WTC11 (cell line): ENCODE measurements around the gene PBX3. TPM values are rescaled to one million over a fixed set of nuclear protein-coding genes. Genes with fewer than 3 reads are reported as not detected.

Experiments used
- ATAC-seq: fragments of 200-7000 bp; cut with Tn5 transposase; 2 replicates; pipeline ENCODE4 v1.10.0; 2021; ENCODE audit warnings: mild to moderate bottlenecking, moderate library complexity
- CTCF ChIA-PET: fragments of 300-600 bp; sonication (Branson Sonifier 250); formaldehyde crosslinking; loops from one replicate; lab custom pipeline; 2021; ENCODE audit warnings: antibody characterized with exemption; lab: Charles Lee
- POLR2A ChIA-PET: fragments of 350-600 bp; sonication (Branson Sonifier 250); formaldehyde crosslinking; loops from one replicate; lab custom pipeline; 2021; ENCODE audit warnings: antibody characterized with exemption; lab: Charles Lee
- DNase-seq: peaks from one replicate; pipeline ENCODE4 v3.0.0; 2021; ENCODE audit warnings: low spot score
- H3K27ac Mint-ChIP-seq: 2 replicates; pipeline ENCODE4 v1.8.0; 2021; ENCODE audit warnings: mixed read lengths
- H3K27me3 Mint-ChIP-seq: 2 replicates; pipeline ENCODE4 v1.8.0; 2021; ENCODE audit warnings: low read depth, mild to moderate bottlenecking, moderate library complexity, mixed read lengths
- H3K36me3 Mint-ChIP-seq: 2 replicates; pipeline ENCODE4 v1.8.0; 2021; ENCODE audit warnings: mixed read lengths
- H3K4me1 Mint-ChIP-seq: 2 replicates; pipeline ENCODE4 v1.8.0; 2022; ENCODE audit warnings: mixed read lengths
- H3K4me3 Mint-ChIP-seq: 2 replicates; pipeline ENCODE4 v1.8.0; 2021; ENCODE audit warnings: mild to moderate bottlenecking, moderate library complexity, mixed read lengths
- H3K9me3 Mint-ChIP-seq: 2 replicates; pipeline ENCODE4 v1.8.0; 2021; ENCODE audit warnings: mixed read lengths
- FOXK1 ChIP-seq: sonication (generic); formaldehyde crosslinking; IDR thresholded peaks from 2 replicates; pipeline ENCODE4 v1.8.0; 2022; ENCODE audit warnings: mild to moderate bottlenecking, moderate library complexity, missing genetic modification reagents
- IRF2 ChIP-seq: sonication (generic); formaldehyde crosslinking; IDR thresholded peaks from 2 replicates; pipeline ENCODE4 v1.8.0; 2022; ENCODE audit warnings: low read depth, missing genetic modification reagents, borderline replicate concordance
- MYBL2 ChIP-seq: sonication (generic); formaldehyde crosslinking; IDR thresholded peaks from 2 replicates; pipeline ENCODE4 v1.8.1; 2023; ENCODE audit warnings: mild to moderate bottlenecking, moderate library complexity, missing genetic modification reagents
- NR2C2 ChIP-seq: sonication (generic); formaldehyde crosslinking; IDR thresholded peaks from 2 replicates; pipeline ENCODE4 v1.8.0; 2022; ENCODE audit warnings: mild to moderate bottlenecking, missing genetic modification reagents
- OVOL2 ChIP-seq: fragments of 250-450 bp; sonication (Bioruptor Pico); IDR thresholded peaks from 2 replicates; pipeline ENCODE4 v1.9.0; 2021; ENCODE audit warnings: mild to moderate bottlenecking, borderline replicate concordance
- TCF7 ChIP-seq: sonication (generic); formaldehyde crosslinking; IDR thresholded peaks from 2 replicates; pipeline ENCODE4 v1.8.0; 2022; ENCODE audit warnings: mild to moderate bottlenecking, low read depth, missing genetic modification reagents, moderate library complexity
- TEAD4 ChIP-seq: sonication (generic); formaldehyde crosslinking; IDR thresholded peaks from 2 replicates; pipeline ENCODE4 v1.8.0; 2022; ENCODE audit warnings: mild to moderate bottlenecking, missing genetic modification reagents
- ZBTB21 ChIP-seq: sonication (generic); formaldehyde crosslinking; IDR thresholded peaks from 2 replicates; pipeline ENCODE4 v1.8.1; 2023; ENCODE audit warnings: mild to moderate bottlenecking, missing genetic modification reagents, borderline replicate concordance
- ZNF138 ChIP-seq: sonication (generic); formaldehyde crosslinking; conservative IDR thresholded peaks from 2 replicates; pipeline ENCODE4 v1.8.1; 2022; ENCODE audit warnings: mild to moderate bottlenecking, moderate library complexity, missing genetic modification reagents
- ZNF281 ChIP-seq: sonication (generic); formaldehyde crosslinking; IDR thresholded peaks from 2 replicates; pipeline ENCODE4 v1.8.0; 2023; ENCODE audit warnings: mild to moderate bottlenecking, missing genetic modification reagents
- ZNF416 ChIP-seq: fragments of 250-450 bp; sonication (Bioruptor Pico); IDR thresholded peaks from 2 replicates; pipeline ENCODE4 v1.9.0; 2021; ENCODE audit warnings: mild to moderate bottlenecking, inconsistent platforms
- ZNF423 ChIP-seq: fragments of 250-450 bp; sonication (Bioruptor Pico); IDR thresholded peaks from 2 replicates; pipeline ENCODE4 v2.1.2; 2022; ENCODE audit warnings: mild to moderate bottlenecking, moderate library complexity
- total RNA-seq: library from RNA; stranded (reverse); gene quantifications from 3 replicates; pipeline ENCODE4 v1.2.3, GENCODE V29; 2021
- TF ChIP-seq, protein P1 (sequence below): sonication (generic); formaldehyde crosslinking; IDR thresholded peaks from 2 replicates; pipeline ENCODE4 v1.8.0; 2022; ENCODE audit warnings: mild to moderate bottlenecking, missing genetic modification reagents
- TF ChIP-seq, protein P2 (sequence below): sonication (generic); formaldehyde crosslinking; IDR thresholded peaks from 2 replicates; pipeline ENCODE4 v1.8.0; 2022; ENCODE audit warnings: mild to moderate bottlenecking, missing genetic modification reagents
- TF ChIP-seq, protein P3 (sequence below): sonication (generic); formaldehyde crosslinking; IDR thresholded peaks from 2 replicates; pipeline ENCODE4 v1.8.1; 2023; ENCODE audit warnings: mild to moderate bottlenecking, missing genetic modification reagents, moderate library complexity
- TF ChIP-seq, protein P4 (sequence below): sonication (generic); formaldehyde crosslinking; IDR thresholded peaks from 2 replicates; pipeline ENCODE4 v1.8.1; 2023; ENCODE audit warnings: mild to moderate bottlenecking, missing genetic modification reagents, moderate library complexity
- TF ChIP-seq, protein P5 (sequence below): fragments of 250-450 bp; sonication (Bioruptor Pico); IDR thresholded peaks from 2 replicates; pipeline ENCODE4 v1.9.0; 2021; ENCODE audit warnings: mild to moderate bottlenecking, borderline replicate concordance

The PBX3 gene
- total RNA-seq, 1 experiment from 2014 or later = 48.5 TPM

GRCh38 chr9:125888211-125888610, 141.0 kb downstream of the PBX3 start (continued):
- no peak for TF ChIP-seq IRF2 (CRISPR knock-in tag)
- no peak for TF ChIP-seq ZBTB21 (CRISPR knock-in tag)
- TF ChIP-seq, protein P1, sequence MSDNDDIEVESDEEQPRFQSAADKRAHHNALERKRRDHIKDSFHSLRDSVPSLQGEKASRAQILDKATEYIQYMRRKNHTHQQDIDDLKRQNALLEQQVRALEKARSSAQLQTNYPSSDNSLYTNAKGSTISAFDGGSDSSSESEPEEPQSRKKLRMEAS (CRISPR knock-in tag) = no peak
- no peak for TF ChIP-seq TCF7 (CRISPR knock-in tag)
- TF ChIP-seq, all 79 proteins: peak for 0

GRCh38 chr9:125889112-125889475, 141.9 kb downstream of the PBX3 start:
- POLR2A ChIA-PET = no interaction called here
- H3K27me3 Mint-ChIP-seq = no peaks in the 10 kb centered on the region; the same call in 1 of the 2 replicates
- no peaks in the 10 kb centered on the region for H3K9me3 Mint-ChIP-seq
- H3K36me3 Mint-ChIP-seq = no peaks in the 10 kb centered on the region
- DNase-seq (peak; percentile 16), ATAC-seq (peak; percentile 51)
- TF ChIP-seq, protein P2, sequence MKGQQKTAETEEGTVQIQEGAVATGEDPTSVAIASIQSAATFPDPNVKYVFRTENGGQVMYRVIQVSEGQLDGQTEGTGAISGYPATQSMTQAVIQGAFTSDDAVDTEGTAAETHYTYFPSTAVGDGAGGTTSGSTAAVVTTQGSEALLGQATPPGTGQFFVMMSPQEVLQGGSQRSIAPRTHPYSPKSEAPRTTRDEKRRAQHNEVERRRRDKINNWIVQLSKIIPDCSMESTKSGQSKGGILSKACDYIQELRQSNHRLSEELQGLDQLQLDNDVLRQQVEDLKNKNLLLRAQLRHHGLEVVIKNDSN = 0 out of 2 replicates have a peak, but pooled peaks have one; percentile 19
- TF ChIP-seq FOXK1 (CRISPR knock-in tag) (no peak), ZNF416 (CRISPR knock-in tag) (no peak)
- CTCF ChIA-PET = no interaction called here
- H3K4me1 Mint-ChIP-seq = peaks cover 86% of the 10 kb centered on the region
- H3K4me3 Mint-ChIP-seq = peak overlapping the region; percentile 86
- peak overlapping the region; percentile 91 for H3K27ac Mint-ChIP-seq

DNA sequence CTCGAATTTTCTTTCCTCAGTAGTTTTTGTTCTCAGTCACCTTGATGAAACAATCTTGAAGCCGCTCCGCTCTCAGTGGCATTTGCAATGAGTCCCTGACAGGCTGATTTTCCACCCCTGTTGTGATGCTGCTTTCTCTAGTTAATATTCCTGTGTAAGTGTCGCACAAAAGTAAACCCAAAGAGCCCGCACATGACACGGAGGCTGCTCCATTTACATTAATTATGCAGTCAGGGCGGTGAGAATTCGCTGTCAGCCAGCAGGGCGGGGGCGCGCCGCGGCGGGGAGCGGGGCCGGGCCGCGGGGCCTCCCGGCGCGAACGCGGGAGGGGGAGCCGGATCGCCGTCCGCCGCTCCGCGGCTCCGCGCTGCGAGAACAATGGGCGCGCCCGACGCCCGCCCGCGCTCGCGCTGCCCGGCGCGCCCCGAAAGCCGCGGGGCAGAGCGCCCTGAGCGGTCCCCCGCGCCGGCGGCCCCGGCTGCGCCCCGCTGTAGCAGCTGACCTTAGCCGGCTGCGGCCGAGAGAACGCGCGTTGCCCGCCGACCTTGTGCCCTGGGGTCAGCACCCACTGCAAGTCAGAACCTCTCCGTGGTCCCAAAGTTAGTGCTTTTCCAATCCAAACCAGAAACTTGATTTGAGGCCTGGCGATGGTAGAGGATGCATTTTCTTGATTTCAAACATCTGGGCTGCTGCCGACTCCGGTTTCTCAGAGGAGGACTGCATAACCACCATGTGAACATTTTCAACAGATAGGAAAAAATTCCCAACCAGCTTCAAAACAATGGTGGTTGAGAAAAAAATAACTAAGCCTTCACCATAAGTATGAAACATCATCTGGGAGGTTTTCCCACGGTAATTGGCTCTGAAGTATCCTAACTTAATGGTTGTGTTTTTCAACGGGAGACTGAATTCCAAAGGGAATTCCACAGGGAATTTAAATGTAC, 142.6 kb downstream of the PBX3 start:
- Mint-ChIP-seq H3K27me3 (no peaks in the 10 kb centered on the region; the same call in 1 of the 2 replicates), H3K27ac (peak overlapping the region; percentile 91), H3K36me3 (no peaks in the 10 kb centered on the region), H3K9me3 (no peaks in the 10 kb centered on the region), H3K4me3 (peak overlapping the region; percentile 87), H3K4me1 (peaks cover 85% of the 10 kb centered on the region)
- TF ChIP-seq NR2C2 (CRISPR knock-in tag) (no peak), ZNF423 (CRISPR knock-in tag) (peak; percentile 61; the same call in 1 of the 2 replicates), ZNF281 (CRISPR knock-in tag) (no peak)
- TF ChIP-seq, protein P3, sequence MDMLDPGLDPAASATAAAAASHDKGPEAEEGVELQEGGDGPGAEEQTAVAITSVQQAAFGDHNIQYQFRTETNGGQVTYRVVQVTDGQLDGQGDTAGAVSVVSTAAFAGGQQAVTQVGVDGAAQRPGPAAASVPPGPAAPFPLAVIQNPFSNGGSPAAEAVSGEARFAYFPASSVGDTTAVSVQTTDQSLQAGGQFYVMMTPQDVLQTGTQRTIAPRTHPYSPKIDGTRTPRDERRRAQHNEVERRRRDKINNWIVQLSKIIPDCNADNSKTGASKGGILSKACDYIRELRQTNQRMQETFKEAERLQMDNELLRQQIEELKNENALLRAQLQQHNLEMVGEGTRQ (CRISPR knock-in tag) = peak; percentile 19; the same call in 1 of the 2 replicates
- ChIA-PET CTCF (no interaction called here), POLR2A (no interaction called here)
- ATAC-seq (peak; percentile 68), DNase-seq (peak; percentile 68)

DNA sequence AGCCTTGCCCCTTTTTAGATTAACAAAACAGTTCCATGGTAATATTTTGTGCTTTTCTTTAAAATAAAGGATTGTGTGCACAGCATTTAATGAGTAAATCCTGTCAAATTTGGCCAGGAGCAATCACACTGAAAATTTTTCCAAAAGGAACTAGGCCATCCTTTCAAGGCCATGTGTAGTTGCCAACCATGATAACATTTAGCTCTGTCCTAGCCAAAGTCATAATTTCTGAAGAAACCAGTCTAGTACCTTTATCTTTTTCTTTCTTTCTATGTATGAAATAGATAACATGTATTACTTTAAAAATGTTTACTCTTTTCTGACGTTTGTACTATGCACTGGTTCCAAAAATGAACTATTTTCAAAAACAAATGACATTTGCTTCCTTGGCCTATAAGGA, 143.7 kb downstream of the PBX3 start:
- DNase-seq = no peak
- Mint-ChIP-seq H3K27me3 (no peaks in the 10 kb centered on the region; the same call in 1 of the 2 replicates), H3K36me3 (no peaks in the 10 kb centered on the region), H3K27ac (no peak overlapping the region), H3K4me1 (peaks cover 86% of the 10 kb centered on the region), H3K9me3 (no peaks in the 10 kb centered on the region), H3K4me3 (no peak overlapping the region; the same call in 1 of the 2 replicates)
- ChIA-PET CTCF (no interaction called here), POLR2A (no interaction called here)
- no peak for ATAC-seq
- TF ChIP-seq ZNF138 = no peak
- TF ChIP-seq, protein P2 = no peak
- no peak for TF ChIP-seq MYBL2
- TF ChIP-seq, protein P4, sequence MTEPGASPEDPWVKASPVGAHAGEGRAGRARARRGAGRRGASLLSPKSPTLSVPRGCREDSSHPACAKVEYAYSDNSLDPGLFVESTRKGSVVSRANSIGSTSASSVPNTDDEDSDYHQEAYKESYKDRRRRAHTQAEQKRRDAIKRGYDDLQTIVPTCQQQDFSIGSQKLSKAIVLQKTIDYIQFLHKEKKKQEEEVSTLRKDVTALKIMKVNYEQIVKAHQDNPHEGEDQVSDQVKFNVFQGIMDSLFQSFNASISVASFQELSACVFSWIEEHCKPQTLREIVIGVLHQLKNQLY (CRISPR knock-in tag) = no peak
- TF ChIP-seq OVOL2 = no peak
- TF ChIP-seq TEAD4 (CRISPR knock-in tag) = no peak
- TF ChIP-seq, protein P5, sequence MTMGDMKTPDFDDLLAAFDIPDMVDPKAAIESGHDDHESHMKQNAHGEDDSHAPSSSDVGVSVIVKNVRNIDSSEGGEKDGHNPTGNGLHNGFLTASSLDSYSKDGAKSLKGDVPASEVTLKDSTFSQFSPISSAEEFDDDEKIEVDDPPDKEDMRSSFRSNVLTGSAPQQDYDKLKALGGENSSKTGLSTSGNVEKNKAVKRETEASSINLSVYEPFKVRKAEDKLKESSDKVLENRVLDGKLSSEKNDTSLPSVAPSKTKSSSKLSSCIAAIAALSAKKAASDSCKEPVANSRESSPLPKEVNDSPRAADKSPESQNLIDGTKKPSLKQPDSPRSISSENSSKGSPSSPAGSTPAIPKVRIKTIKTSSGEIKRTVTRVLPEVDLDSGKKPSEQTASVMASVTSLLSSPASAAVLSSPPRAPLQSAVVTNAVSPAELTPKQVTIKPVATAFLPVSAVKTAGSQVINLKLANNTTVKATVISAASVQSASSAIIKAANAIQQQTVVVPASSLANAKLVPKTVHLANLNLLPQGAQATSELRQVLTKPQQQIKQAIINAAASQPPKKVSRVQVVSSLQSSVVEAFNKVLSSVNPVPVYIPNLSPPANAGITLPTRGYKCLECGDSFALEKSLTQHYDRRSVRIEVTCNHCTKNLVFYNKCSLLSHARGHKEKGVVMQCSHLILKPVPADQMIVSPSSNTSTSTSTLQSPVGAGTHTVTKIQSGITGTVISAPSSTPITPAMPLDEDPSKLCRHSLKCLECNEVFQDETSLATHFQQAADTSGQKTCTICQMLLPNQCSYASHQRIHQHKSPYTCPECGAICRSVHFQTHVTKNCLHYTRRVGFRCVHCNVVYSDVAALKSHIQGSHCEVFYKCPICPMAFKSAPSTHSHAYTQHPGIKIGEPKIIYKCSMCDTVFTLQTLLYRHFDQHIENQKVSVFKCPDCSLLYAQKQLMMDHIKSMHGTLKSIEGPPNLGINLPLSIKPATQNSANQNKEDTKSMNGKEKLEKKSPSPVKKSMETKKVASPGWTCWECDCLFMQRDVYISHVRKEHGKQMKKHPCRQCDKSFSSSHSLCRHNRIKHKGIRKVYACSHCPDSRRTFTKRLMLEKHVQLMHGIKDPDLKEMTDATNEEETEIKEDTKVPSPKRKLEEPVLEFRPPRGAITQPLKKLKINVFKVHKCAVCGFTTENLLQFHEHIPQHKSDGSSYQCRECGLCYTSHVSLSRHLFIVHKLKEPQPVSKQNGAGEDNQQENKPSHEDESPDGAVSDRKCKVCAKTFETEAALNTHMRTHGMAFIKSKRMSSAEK = no peak
